Stimulated activated CD4-positive, alpha-beta T cell treated with anti-CD3 and anti-CD28 coated beads, Interleukin-1b, Interleukin-23, amount 100 ng/mL, for 4 hours (primary cell): ENCODE data around the gene DPYD.

Source experiments
- DNase-seq, 2 donors: peaks; one replicate each; pipeline ENCODE4 v3.0.0-alpha.2; 2020; ENCODE audit warnings: low read depth in 2 of 2

DPYD gene

GRCh38 chr1:97533358-97533757 is 387.5 kb downstream of the DPYD start:
- DNase-seq = no peak

DNA sequence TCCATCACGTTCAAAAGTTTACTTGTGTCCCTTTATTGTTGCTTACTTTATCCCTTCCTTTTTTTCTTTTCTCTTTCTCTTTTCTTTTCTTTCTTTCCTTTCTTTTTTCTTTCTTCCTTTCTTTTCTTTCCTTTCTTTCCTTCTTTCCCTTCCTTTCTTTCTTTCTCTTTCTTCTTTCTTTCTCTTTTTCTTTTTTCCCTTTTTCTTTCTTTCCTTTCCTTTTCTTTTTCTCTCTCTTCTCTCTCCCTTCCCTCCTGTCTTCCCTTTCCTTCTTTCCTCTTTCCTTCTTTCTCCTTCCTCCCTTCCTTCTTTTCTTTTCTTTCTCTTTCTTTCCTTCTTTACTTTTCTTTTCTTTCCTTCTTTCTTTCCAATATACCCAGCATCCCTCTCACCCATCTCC is 391.2 kb downstream of the DPYD start:
- DNase-seq = no peak

DNA sequence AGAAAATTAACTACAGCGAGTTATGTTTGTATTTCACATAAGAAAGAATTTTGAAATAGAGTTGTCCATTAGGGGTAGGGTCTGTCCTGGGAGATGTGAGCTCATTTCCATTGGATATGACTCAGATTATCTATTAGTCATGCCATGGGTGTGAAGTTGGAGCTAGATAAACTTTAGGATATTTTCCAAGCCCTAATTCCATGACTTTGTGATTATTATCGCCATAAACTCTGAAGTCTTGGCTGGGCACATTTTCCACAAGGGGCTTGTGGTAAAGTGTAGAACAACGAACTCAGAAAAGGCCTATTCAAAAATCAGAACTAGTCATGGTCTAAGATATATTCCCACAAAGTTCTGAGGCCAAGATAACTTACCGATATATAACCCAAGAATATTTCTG is 396.6 kb downstream of the DPYD start:
- no peak for DNase-seq

DNA sequence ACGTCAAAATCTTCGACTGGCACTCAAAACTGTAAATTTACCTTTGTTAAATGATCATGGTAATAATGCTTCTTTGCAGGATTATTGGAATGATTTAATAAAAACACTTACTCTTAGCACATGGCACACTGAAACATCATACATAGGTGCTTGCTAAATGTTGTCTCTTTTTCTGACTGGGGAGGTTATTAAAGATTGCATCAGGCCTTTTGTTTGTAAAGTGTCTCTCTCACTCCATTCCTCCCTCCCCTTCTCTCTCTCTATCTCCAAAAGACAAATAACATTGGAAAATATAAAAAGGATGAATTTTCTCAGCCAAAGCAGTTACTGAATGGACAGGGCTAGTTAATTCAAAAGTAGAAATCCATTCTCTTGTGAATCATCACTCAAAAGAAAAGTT is 404.2 kb downstream of the DPYD start:
- DNase-seq = no peak

GRCh38 chr1:97508653-97509218 is 412.1 kb downstream of the DPYD start:
- no peak for DNase-seq

GRCh38 chr1:97507863-97508262 is 413.0 kb downstream of the DPYD start:
- DNase-seq = no peak

DNA sequence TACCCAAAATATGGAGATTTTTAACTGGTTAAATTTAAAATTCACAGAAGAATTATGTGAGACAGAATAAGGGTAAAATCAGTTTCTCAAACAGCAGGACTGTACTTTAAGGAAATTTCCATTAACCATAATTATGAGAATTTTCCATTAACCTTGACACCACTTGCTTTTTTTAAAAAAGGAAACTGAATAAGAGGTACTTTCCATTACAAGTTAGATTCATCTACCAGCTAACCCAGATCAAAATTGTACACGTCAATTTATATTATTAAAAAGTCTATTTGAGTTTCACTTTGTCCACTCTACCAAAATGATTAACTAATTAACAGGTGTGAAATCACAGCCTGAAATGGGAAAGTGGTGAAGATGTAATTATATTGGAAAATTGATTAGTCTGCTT is 414.5 kb downstream of the DPYD start:
- DNase-seq = no peak

- no peak for DNase-seq
These were observed 415.0 kb downstream of the DPYD start for GRCh38 chr1:97505816-97506215.

- no peak for DNase-seq
These were observed 415.5 kb downstream of the DPYD start for GRCh38 chr1:97505289-97505688.

- no peak for DNase-seq
These were observed 418.5 kb downstream of the DPYD start for GRCh38 chr1:97502360-97502759.

DNA sequence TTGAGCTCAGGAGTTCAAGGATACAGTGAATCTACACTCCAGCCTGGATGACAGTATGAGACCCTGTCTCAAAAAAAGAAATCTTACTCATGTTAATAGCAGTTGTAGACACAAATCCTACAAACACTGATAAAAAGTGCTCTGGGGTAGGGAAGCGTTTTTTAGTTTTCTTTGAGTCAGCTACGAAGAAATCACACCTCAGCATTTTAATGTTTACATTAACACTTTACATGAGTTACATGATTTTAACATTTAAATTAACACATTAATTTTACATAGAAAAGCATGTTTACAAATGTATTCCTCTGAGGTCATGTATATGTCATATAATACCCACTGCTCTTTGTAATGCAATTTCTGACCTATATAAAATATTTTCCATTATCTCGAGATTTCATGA is 419.2 kb downstream of the DPYD start:
- DNase-seq = no peak

DNA sequence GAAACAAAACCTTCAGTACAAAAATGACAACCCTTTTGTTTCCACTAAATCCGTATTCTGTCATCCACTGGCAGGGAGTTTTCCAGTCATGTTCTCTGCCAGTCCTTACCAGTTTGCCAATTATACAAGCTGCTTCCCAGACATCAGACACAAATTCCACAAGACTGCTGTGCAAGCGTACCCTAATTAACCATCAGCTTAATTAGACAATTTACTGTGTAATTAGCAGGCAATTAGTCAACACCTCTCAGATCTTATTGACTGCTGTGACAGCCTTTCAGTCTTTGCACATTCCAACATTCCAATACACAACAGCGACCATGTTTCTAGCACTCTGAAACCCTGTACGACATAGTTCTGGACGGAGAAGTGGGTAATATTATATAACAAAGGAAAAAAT is 420.1 kb downstream of the DPYD start:
- no peak for DNase-seq

GRCh38 chr1:97499667-97500066 is 421.2 kb downstream of the DPYD start:
- no peak for DNase-seq

DNA sequence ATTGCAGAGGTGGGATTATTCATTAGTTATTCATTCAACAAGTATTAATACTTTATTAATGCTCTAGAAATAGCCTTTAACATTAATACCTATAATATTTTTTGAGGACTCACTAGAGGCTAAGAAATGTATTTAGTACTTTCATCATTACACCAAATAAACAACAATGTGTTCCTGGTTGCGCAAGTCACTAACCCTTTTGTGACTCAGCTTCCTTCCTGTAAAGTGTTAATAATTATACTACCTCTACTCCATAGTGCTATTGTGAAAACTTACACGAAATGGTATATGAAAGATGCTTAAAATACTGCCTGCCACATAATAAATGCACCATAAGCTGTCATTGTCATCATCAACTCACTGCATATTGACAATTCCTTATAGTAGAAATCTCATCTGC is 431.0 kb downstream of the DPYD start:
- DNase-seq = no peak

- DNase-seq = no peak
These were observed 432.3 kb downstream of the DPYD start for GRCh38 chr1:97488530-97488929.

GRCh38 chr1:97482022-97482421 is 438.8 kb downstream of the DPYD start:
- no peak for DNase-seq

GRCh38 chr1:97467445-97467844 is 453.4 kb downstream of the DPYD start:
- DNase-seq = no peak

- DNase-seq = no peak
These were observed 456.5 kb downstream of the DPYD start for GRCh38 chr1:97464305-97464704.

GRCh38 chr1:97461782-97462181 is 459.1 kb downstream of the DPYD start:
- DNase-seq = no peak

DNA sequence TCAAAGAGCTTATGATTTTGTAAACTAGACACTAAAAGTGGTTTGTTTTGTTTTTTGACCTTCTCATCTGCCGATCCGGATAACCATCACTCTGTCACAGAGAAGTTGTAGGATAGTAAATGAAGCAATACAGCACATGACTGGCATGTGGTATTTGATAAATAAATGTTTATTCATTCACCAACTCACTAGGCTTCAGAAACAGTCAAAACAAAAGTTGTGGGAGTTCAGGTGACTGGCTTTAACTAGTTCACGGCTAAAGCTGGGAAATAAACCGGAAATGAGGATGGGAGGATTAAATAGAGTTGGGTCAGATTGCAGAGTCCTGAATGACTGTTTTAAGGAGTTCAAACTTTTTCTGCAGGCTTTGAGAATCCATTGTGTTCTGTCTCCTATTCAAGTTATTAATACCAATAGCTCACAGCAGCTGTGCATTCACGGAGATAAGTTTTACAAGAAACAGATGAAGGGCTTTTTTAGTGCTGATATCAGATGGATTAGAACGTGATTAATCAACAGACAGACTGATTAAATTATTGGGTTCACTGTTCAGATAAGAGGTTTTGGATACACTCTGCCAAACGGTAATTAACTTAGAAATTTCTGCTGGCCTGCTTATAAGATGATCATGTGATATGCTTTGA is 463.3 kb downstream of the DPYD start:
- no peak for DNase-seq

DNA sequence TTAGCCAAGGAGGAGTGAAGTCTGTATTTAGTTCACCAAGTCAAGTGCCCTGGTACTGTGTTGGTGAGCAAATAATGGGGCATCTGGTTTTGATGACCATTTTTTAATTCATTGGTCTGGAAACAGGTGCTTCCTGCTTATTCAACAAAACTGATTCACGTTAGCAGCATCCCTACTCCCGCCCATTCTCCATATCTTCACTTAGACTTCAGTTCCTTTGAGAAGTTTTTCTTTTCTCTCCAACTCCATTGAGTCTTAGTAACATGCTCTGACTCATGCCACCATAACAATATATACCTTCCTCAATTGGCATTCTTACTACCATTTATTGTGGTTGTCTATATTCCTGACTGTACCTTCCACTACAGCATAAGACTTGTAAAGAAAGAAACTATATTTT is 468.9 kb downstream of the DPYD start:
- DNase-seq = no peak

DNA sequence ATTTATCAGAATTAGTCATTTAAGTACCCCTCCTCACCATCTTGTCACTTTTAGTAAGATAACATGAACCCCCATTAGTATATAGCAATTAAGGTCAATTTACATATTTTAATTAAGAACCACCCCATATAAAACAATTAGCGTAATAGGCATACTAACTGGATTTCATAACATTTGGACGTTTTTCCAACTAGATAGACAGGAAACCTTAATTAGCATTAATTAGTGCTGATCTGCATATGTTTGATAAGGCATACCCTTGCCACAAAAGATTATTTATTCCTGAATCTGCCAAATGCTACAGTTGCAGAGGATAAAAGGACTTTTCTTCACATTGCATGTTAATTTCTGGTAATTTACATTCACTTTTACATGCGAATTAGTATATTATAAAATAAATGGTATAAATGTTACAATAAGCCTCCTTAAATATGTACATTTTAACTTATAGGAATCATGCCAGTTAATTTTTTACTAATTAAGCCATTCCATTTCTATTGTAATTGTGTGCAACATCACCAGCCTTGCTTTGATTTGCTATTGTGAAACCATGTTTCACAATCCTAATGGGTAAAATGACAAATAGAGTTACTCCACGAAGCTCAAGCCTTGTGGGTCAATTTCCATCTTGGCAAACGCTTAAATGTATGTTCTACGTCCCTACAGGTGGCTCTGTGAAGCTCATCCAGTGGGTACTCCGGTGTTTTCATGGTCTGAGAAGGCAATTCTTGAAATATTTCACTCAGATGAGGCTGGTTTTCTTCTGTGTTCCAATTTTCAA is 469.6 kb downstream of the DPYD start:
- no peak for DNase-seq

DNA sequence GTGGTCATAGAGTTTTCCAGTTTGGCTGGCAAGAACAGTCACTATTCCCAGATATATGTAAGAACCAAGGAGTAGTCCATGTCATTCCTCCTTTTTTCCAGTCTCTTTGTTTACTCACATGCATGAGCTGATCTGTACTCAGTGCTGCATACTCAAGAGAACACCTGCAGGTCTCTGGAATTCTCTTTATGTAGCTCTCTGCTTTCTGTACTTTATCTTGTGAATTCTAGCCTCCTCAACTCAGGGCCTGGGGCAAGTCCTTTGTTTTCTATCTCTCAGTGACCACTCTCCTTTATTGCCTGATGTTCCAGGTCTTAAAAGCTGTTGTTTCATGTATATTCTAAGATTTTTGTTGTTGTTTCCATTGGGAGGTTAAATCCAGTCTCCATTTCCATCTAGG is 478.9 kb downstream of the DPYD start:
- DNase-seq = no peak
